Astrocyte of the hippocampus (primary cell): ENCODE data around the gene CCR5.

ENCODE experiments used
- DNase-seq: peaks from one replicate; pipeline ENCODE4 v3.0.0; 2011; ENCODE audit warnings: low read depth, low spot score

Gene CCR5

GRCh38 chr3:46370839-46371518 lies at the start of gene CCR5:
Gene CCR5 (plus strand): TSS chr3:46370946. CDS start chr3:46372903, 1,957 bp downstream.
- no peak for DNase-seq

DNA sequence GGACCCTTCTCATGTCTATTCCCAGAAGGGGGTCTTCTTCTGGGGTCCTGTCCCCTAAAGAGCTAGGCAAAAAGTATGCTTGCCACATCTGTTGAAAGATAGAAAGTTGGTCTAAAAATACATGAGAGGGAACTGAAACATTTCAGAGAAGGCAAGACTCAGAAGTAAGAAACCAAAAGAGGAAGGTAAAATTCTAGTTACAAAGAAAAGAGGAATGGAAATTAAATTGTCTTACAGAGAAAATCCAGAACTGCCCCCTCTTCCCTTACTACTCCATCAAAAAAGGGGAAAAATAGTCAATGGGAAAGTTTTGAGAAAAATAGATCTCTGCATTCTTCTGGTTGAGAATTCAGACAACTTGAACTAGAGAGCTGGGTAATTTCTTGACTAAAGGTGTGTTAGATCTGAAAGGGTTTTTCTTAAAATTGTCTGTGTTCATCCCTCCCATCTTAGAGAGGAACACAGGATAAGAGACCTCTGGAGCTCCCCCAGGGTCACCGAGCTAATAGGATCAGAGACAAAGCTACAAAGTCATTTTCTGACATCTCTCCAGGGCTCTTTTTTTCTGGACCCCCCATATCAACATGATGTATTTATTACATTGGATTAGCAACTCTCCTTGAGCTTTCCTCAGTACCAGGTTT lies 49.2 kb upstream of the CCR5 start:
- DNase-seq, result no peak

GRCh38 chr3:46324036-46324435 lies 46.7 kb upstream of the CCR5 start:
- no peak for DNase-seq

DNA sequence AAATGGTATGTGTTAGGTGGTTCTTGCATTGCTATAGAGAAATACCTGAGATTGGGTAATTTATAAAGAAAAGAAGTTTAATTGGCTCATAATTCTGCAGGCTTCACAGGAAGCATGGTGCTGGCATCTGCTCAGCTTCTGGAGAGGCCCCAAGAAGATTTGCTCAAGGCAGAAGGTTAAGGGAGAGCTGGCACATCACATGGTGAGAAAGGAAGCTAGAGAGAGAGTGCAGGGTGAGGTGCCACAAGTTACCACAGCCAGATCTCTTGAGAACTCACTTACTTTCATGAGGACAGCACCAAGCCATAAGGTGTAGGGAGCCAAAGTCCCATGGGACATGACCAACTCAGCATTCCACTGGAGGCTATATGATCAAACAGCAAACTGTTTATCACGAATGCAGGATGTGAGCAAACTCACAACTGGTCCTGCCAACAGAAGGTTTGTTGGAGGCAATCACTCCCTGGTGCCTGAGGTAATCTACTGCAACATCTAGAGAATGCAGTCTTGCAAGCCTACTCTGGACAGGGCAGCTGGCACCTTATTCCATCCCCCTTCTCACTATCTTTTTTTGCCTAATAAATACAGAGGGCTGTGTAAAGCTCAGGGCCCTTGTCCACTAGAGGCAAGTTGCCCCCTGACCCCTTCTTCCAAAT lies 45.0 kb upstream of the CCR5 start:
- DNase-seq, result no peak

DNA sequence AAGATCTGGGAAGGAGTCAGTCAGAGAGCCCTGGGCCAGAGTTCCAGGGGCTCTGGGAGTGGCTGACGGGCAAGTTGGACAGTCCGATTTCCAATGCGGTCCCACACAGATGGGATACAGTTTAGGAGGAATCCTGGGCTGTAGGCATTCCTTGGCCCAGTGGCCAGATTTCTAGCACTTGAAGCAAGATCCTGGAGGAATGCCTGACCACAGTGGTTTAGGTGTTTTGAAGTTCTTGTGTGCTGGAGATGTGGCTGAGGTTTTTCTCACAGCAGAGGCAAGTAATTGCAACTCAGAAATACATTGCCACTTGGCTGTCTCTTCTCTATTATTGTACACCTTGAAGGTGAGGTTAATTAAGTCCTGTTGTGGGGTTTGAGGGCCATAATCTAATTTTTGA lies 40.1 kb upstream of the CCR5 start:
- peak; percentile 69 for DNase-seq

GRCh38 chr3:46334741-46335478 lies 35.8 kb upstream of the CCR5 start:
- peak; percentile 79 for DNase-seq

GRCh38 chr3:46335541-46335940 lies 35.2 kb upstream of the CCR5 start:
- no peak for DNase-seq

DNA sequence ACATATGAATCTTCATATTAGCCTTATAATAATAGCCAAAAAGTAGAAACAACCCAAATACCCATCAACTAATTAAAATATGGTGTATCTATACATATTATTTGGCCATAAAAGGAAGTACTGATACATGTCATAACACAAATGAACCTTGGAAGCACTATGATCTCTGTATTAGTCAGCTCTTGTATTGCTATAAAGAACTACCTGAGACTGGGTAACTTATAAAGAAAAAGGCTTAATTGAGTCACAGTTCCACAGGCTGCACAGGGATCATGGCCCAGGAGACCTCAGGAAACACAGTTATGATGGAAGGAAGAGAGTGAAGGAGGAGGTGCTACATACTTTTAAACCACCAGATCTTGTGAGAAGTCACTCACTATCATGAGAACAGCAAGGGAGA lies 32.8 kb upstream of the CCR5 start:
- DNase-seq, result no peak

- no peak for DNase-seq
Measured at GRCh38 chr3:46338840-46339239, 31.9 kb upstream of the CCR5 start.

GRCh38 chr3:46344476-46344875 lies 26.3 kb upstream of the CCR5 start:
- DNase-seq, result no peak

DNA sequence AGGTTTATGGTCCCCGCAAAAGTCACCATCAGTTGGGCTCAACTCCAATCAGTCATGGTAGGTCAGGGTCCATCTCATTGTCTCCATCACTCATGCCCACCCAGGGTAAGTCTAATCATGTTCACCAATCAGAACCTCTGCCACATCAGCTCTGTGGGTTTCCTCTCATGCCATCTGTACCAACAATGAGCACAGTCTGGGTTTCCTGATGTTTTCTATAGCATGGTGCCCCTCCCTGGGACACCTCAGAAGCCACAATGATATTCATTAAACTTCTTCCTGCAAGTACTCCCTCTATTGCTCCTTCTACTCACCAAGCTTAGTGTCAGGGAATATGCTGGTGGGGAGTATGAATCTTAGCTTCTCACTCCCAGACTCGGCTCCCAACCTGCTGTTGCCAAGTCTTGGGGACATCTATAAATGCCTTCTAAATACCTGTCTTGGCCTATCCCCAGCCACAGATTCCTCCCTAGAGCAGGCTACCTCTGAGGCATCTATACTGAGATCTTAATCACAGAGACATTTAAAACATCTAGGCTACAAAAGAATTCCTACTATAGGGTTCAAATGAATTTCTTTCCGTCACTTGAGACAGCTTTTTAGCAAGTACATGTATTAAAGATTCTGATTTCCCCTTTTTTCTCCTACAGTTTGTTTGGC lies 21.8 kb upstream of the CCR5 start:
- DNase-seq, result no peak

DNA sequence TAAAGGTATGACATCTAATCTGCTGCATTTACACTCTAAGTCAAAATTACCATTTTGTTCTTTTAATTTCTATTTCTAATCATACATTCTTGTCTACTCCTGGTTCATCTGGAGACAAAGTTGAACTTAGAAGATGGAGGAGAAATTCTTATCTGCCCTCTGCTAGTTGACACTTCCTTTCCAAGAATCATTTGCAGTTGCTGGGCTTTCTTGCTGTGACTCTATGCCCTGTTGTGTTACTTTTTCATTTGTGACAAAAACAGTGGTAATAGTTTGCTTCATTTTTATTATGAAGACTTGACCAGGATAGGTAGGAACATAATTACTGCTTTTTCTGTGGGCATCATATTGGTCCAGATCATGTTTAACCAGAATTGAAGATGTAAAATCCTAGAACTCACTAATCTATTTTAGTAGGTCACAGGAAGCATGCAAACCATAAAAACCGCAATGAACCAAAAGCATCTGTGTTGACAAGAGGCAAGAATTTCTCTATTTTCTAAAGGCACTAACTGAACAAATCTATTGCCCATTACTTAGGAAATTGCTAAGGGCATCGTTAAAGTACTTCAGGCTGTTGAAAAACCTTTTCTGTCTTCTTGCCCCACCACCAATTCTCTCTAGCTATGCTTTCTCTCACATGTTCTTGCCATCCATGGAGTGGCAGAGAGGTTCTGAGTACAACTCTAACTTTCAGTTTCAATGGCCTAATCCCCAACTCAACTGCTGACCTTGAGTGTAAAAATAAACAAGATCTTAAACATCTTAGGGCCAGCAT lies 21.1 kb upstream of the CCR5 start:
- DNase-seq, result no peak

DNA sequence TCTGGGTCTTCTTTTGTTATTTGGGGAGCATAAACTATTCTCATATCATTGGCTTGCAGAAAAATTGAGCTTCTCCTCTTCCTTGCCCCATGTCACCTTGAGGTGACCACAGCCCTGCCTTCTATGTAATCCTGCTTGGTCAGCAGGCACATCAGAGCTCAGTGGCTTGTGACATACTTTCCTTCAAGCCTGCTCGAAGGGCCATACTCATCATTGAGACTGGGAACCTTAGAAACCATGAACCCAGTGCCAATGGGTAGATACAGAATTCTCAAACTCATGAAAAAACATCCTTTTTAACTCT lies 20.5 kb upstream of the CCR5 start:
- DNase-seq, result no peak

GRCh38 chr3:46351646-46352045 lies 19.1 kb upstream of the CCR5 start:
- no peak for DNase-seq

GRCh38 chr3:46353090-46353489 lies 17.7 kb upstream of the CCR5 start:
- no peak for DNase-seq

GRCh38 chr3:46353647-46354410 lies 16.9 kb upstream of the CCR5 start, which contains the start of gene CCR2:
Gene CCR2 (plus strand): TSS chr3:46354111. CDS start chr3:46357528, 3,417 bp downstream.
- DNase-seq, result peak; percentile 27

DNA sequence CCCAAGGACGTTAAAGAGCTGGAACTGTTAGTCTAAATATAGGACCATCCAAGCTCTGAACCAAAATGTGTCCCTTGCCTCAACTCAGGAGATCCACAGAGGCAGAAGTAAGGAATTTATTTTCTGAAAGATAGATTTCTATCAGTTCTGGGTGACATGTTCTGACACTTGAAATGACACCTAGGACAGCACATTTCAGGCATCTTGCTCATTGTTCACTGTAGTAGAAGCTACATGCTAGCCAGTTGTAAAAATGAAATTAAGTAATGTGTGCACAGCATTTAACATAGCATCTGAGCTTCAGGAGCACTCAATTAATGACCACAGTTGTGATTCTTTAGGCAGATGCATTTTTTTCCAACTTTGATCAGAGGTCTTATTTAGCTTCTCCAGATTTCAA lies 16.3 kb upstream of the CCR5 start:
- DNase-seq, result no peak

GRCh38 chr3:46354984-46355383 lies 15.8 kb upstream of the CCR5 start:
- no peak for DNase-seq

DNA sequence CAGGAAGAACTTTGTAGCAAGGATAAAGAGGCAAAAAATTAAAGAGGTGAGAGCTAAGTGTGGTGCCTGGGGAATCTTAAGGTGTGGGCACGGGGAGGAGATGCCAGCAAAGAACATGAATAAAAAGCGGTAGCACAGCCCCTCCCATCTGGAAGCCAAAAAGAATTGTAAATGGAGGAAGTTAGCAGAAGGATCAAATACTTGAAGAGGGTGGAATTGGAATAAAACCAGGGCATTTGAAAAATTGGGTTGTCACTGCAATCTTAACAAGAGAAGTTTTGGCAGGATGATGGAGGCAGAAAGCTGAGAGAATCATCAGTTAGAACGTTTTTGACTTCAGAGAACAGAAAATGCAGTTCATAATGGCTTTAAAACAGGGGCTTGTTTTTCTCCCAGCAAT lies 14.5 kb upstream of the CCR5 start:
- no peak for DNase-seq

DNA sequence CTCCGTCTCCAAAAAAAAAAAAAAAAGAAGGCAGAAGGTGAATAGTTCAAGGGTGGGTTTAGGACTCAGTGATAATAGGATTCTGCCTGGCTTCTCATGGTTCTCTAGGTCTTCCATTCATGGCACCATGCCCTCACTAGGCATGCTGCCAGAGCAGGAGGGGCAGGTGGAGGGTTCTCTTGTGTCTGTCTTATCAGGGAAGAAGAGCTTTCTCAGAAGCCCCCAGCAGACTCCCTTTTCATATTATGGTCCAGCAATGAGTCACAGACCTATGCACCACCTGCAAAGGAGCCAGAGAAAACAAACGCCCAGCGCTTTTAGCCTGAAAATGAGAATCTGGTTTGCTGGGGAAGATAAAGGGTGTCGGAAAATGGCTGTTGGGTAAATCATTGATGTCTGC lies 13.8 kb upstream of the CCR5 start:
- DNase-seq, result no peak
